MM.1S (cell line): ENCODE measurements around the gene STK10.

ENCODE experiments used
- DNase-seq: peaks from one replicate; pipeline ENCODE4 v3.0.0-alpha.2; 2015
- H2AFZ ChIP-seq: fragments of 300-600 bp; sonication (generic); 2 replicates; pipeline ENCODE4 v1.6.0; 2016; ENCODE audit warnings: antibody characterized with exemption, low read length
- H3F3A ChIP-seq: fragments of 300-600 bp; sonication (generic); 2 replicates; pipeline ENCODE4 v1.6.1; 2016; ENCODE audit warnings: mild to moderate bottlenecking, antibody characterized with exemption, low read length, moderate library complexity, mixed read lengths; ENCODE audit not compliant: insufficient read depth
- H3K27ac ChIP-seq: fragments of 300-600 bp; sonication (generic); 2 replicates; pipeline ENCODE4 v1.5.1; 2016; ENCODE audit warnings: mild to moderate bottlenecking, low read length
- H3K27me3 ChIP-seq: fragments of 300-600 bp; sonication (generic); replicated peaks from 2 replicates; pipeline ENCODE4 v1.6.0; 2016; ENCODE audit warnings: low read length; ENCODE audit not compliant: insufficient read depth
- H3K36me3 ChIP-seq: fragments of 300-600 bp; sonication (generic); replicated peaks from 2 replicates; pipeline ENCODE4 v1.6.1; 2016; ENCODE audit warnings: mild to moderate bottlenecking, low read length, mixed read lengths; ENCODE audit not compliant: insufficient read depth
- H3K4me1 ChIP-seq: fragments of 300-600 bp; sonication (generic); 2 replicates; pipeline ENCODE4 v1.6.1; 2016; ENCODE audit warnings: low read length, mixed read lengths
- H3K4me2 ChIP-seq: fragments of 300-600 bp; sonication (generic); 2 replicates; pipeline ENCODE4 v1.6.0; 2016; ENCODE audit warnings: low read depth, low read length
- H3K4me3 ChIP-seq: fragments of 300-600 bp; sonication (generic); 2 replicates; pipeline ENCODE4 v1.5.1; 2016; ENCODE audit warnings: low read length, mixed read lengths
- H3K79me2 ChIP-seq: fragments of 300-600 bp; sonication (generic); 2 replicates; pipeline ENCODE4 v1.6.1; 2016; ENCODE audit warnings: mixed run types, low read length, mixed read lengths
- H3K9ac ChIP-seq: fragments of 300-600 bp; sonication (generic); 2 replicates; pipeline ENCODE4 v1.6.1; 2016; ENCODE audit warnings: low read length, mixed read lengths
- H3K9me2 ChIP-seq: fragments of 300-600 bp; sonication (generic); replicated peaks from 2 replicates; pipeline ENCODE4 v1.6.1; 2016; ENCODE audit warnings: mild to moderate bottlenecking, low read length, mixed read lengths; ENCODE audit not compliant: insufficient read depth
- H3K9me3 ChIP-seq: fragments of 300-600 bp; sonication (generic); replicated peaks from 2 replicates; pipeline ENCODE4 v1.6.1; 2016; ENCODE audit warnings: mild to moderate bottlenecking, low read length, mixed read lengths; ENCODE audit not compliant: insufficient read depth
- H4K20me1 ChIP-seq: fragments of 300-600 bp; sonication (generic); 2 replicates; pipeline ENCODE4 v1.6.1; 2016; ENCODE audit warnings: mild to moderate bottlenecking, low read length, moderate library complexity, mixed read lengths; ENCODE audit not compliant: insufficient read depth
- CTCF ChIP-seq: fragments of 300-600 bp; sonication (generic); IDR thresholded peaks from 2 replicates; pipeline ENCODE4 v1.5.1; 2016; ENCODE audit warnings: antibody characterized with exemption, low read length, mixed read lengths
- EZH2 ChIP-seq: fragments of 300-600 bp; sonication (generic); optimal IDR thresholded peaks from 2 replicates; pipeline ENCODE3; 2017; ENCODE audit warnings: low read depth, mild to moderate bottlenecking, antibody characterized with exemption, low read length, mixed read lengths
- EZH2phosphoT487 ChIP-seq: fragments of 300-600 bp; sonication (generic); IDR thresholded peaks from 2 replicates; pipeline ENCODE4 v1.6.1; 2018; ENCODE audit warnings: antibody characterized with exemption, low read length

Gene STK10

GRCh38 chr5:172104021-172104420 is 84.0 kb downstream of the STK10 start:
- Histone ChIP-seq H3K9ac (no peak overlapping the region), H3K4me2 (no peak overlapping the region), H3K36me3 (no peaks in the 10 kb centered on the region)

GRCh38 chr5:172102913-172103626 is 85.0 kb downstream of the STK10 start:
- Histone ChIP-seq H2AFZ (no peak overlapping the region), H3K27me3 (no peaks in the 10 kb centered on the region), H3K9me2 (no peaks in the 10 kb centered on the region), H3K79me2 (no peaks in the 10 kb centered on the region), H3K4me2 (no peak overlapping the region), H3K4me1 (no peaks in the 10 kb centered on the region), H3K36me3 (no peaks in the 10 kb centered on the region), H4K20me1 (no peaks in the 10 kb centered on the region), H3K9me3 (no peaks in the 10 kb centered on the region), H3K27ac (no peak overlapping the region), H3F3A (no peaks in the 10 kb centered on the region), H3K9ac (no peak overlapping the region), H3K4me3 (no peak overlapping the region)
- TF ChIP-seq CTCF (no peak), EZH2 (no peak), EZH2phosphoT487 (no peak)
- no peak for DNase-seq

More at GRCh38 chr5:172104021-172104420, 84.0 kb downstream of the STK10 start:
- TF ChIP-seq EZH2 (no peak), CTCF (no peak), EZH2phosphoT487 (no peak)
- Histone ChIP-seq H3K9me2 (no peaks in the 10 kb centered on the region), H3K4me3 (no peak overlapping the region), H4K20me1 (no peaks in the 10 kb centered on the region), H3K4me1 (no peaks in the 10 kb centered on the region), H2AFZ (no peak overlapping the region), H3K79me2 (peaks cover 3% of the 10 kb centered on the region; the same call in 1 of the 2 replicates), H3K27ac (no peak overlapping the region), H3K27me3 (no peaks in the 10 kb centered on the region), H3K9me3 (no peaks in the 10 kb centered on the region), H3F3A (no peaks in the 10 kb centered on the region)
- DNase-seq = no peak

GRCh38 chr5:172102218-172102870 is 85.7 kb downstream of the STK10 start:
- H3K4me3 ChIP-seq = no peak overlapping the region
- no peaks in the 10 kb centered on the region for H3F3A ChIP-seq
- TF ChIP-seq EZH2 (no peak), EZH2phosphoT487 (no peak), CTCF (no peak)
- no peak overlapping the region for H3K9ac ChIP-seq
- H3K9me3 ChIP-seq = no peaks in the 10 kb centered on the region
- H3K4me2 ChIP-seq = no peak overlapping the region
- H4K20me1 ChIP-seq = no peaks in the 10 kb centered on the region
- no peak for DNase-seq
- H3K27me3 ChIP-seq = no peaks in the 10 kb centered on the region
- no peak overlapping the region for H3K27ac ChIP-seq
- H3K4me1 ChIP-seq = no peaks in the 10 kb centered on the region
- H3K79me2 ChIP-seq = no peaks in the 10 kb centered on the region
- H2AFZ ChIP-seq = no peak overlapping the region
- H3K36me3 ChIP-seq = no peaks in the 10 kb centered on the region
- no peaks in the 10 kb centered on the region for H3K9me2 ChIP-seq
